GM21529 (cell line): Measurements from ENCODE around the gene PPP1R10.
"Not testable (repeated sequence)": the region's sequence is repeated elsewhere in the genome, so short reads cannot be mapped to it uniquely, and the experiment has no call there.

Experiments used
- ATAC-seq: cut with Tn5 transposase; IDR thresholded peaks from one replicate; pipeline ENCODE4 v1.9.1; 2021; ENCODE audit not compliant: unreplicated experiment

The PPP1R10 gene

DNA sequence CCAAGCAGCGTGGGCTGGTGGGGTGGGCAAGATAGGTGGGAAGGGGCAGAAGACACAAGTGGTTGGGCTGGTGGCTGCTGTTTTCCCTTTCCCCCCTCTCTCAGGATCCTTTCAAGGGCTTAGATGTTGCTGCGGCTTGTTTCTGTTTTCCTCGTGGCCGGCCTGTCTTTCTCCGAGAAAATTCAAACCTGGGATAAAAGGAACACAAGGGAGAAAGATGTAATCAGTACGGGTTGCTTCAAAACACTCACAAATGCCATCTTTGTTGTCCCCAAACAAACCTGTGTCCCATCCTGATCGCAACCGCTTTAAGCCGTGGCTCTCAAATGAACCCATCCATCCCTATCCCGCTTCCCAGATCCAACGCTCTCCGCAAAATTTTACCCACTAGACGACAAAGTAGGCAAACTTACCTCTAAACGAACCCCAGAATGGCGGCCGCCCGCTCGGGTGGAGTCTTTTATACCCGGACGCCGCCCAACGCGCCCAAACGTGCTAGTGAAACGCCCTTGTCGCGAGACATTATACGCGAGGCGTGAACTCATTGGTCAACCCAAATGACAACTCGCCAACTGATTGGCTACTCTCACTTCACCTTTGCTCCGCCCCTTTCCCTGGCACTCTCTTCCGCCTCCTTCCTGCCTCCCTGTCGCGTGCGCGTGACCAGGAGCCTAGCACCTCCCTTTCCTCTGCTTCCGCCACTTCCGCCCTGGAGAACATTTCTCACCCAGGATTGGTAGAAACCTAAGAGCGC lies at the start of gene PPP1R10:
TSS of gene PPP1R10 (minus strand) at position 433 of the 754 bp plus-strand sequence. CDS start 7,299 bp downstream, outside the sequence.
- ATAC-seq: peak; percentile 72

DNA sequence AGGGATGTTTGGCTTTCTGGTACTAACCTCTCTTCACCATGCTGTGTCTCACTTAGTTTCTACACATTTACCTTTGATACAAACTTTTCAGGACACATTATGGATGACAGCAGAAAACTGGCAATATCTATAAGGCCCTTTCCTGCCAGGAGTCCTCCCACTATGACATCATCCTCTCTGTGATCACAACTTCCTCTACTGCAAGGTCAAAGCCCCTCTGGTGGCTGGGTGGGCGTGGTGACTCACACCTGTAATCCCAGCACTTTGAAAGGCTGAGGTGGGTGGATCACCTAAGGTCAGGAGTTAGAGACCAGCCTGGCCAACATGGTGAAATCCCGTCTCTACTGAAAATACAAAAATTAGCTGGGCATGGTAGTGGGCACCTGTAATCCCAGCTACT lies 49.3 kb upstream of the PPP1R10 start:
- ATAC-seq: not testable (repeated sequence)

DNA sequence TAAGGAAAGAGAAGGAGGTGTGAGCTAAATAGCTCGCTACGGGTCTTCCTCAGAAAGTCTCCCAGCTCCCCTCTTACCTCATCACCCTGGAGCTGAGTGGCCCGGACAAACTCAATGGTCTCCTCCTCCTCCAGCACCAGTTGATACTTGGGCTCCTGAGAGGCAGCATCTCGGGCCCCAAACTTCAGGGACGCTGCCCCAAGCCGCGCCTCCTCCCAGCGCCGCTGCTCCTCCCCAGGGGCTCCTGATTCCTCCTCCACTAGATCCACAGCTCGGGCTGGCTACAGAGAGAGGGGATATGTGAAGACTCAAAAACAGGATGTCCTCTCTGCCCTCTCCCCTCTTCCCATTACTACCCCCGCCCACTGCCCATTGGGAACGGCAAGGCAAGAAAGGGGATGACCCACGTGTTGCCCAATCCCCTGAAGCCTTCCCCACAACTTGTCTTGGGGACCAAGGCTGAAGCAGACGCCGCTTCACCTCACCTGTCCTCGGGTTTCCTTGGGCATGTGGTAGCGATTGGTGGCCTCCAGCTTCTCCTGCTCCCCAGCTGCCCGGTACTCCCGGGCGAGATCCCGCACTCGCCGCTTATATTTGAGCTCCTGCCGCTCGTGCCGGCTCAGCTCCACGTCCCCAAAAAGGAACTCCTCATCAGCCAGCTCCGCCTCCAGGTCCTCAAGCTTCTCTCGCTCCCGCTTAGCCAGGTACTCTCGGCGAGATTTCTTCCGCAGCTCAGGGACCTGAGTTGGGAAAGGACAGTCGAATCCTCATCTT lies 48.1 kb upstream of the PPP1R10 start:
- ATAC-seq: no peak

DNA sequence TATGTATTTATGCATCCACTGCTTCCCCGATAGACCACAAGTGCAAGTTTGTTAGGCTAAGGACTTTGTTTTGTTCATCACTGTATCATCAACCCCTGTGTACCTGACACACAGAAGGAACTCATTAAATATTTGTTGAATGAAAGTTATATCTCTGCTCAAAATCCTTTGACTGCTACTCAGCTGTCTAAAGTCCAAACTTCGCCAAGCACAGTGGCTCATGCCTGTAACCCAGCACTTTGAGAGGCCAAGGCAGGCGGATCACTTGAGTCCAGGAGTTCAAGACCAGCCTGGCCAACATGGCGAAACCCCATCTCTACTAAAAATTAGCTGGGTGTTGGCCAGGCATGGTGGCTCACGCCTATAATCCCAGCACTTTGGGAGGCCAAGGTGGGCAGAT lies 40.9 kb upstream of the PPP1R10 start:
- not testable (repeated sequence) for ATAC-seq

DNA sequence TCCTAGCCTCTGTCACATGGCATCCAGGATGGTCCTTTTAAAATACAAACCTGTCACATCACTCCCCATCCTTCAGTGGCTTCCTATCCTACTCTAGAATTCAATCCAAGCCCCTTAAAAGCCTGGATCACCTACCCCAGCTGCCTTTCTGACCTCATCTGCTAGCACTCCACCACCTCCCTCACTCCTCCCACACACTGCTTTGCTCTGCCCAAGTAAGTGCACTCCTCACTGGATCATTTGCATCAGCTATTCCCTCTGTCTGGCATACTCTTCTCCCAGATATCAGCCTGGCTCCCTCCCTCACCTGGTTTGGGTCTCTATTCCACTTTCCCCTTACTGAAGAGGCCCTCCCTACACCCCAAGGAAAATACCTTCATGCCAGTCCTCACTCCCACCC lies 40.4 kb upstream of the PPP1R10 start:
- no peak for ATAC-seq

DNA sequence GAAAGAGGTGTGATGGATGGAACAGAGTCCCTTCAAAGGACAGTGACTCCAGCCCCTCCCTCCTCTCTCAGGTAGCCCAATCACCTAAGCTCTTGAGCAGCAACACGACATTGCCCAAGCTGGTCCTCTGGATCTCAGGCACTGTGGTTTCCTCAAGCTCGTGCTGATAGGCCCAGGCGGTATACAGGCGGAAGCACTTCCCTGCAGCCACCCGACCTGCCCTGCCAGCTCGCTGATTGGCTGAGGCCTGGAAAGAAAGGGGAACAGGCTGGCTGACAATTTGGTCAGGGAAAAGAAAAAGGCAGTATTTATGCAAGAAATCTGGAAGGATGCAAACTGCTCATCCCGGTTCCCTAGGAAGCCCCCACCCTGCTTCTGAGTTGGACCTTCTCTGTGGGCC lies 39.5 kb upstream of the PPP1R10 start:
- no peak for ATAC-seq

DNA sequence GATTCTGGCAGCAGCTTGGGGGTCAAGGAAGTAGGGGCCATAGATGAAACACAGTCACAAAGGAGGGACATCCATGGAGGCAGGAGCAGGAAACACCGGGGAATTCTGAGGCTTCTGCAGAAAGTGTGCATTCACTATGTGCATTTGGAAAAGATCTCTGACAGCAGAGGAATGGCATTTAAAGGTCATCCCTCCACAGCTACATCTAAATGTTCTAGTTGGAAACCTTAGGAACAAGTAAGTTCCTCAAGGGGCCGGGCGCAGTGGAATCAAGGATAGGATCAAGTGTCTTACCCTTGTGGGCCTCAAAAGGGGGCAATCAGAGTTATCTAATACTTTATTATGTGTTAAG lies 38.7 kb upstream of the PPP1R10 start:
- ATAC-seq: no peak

DNA sequence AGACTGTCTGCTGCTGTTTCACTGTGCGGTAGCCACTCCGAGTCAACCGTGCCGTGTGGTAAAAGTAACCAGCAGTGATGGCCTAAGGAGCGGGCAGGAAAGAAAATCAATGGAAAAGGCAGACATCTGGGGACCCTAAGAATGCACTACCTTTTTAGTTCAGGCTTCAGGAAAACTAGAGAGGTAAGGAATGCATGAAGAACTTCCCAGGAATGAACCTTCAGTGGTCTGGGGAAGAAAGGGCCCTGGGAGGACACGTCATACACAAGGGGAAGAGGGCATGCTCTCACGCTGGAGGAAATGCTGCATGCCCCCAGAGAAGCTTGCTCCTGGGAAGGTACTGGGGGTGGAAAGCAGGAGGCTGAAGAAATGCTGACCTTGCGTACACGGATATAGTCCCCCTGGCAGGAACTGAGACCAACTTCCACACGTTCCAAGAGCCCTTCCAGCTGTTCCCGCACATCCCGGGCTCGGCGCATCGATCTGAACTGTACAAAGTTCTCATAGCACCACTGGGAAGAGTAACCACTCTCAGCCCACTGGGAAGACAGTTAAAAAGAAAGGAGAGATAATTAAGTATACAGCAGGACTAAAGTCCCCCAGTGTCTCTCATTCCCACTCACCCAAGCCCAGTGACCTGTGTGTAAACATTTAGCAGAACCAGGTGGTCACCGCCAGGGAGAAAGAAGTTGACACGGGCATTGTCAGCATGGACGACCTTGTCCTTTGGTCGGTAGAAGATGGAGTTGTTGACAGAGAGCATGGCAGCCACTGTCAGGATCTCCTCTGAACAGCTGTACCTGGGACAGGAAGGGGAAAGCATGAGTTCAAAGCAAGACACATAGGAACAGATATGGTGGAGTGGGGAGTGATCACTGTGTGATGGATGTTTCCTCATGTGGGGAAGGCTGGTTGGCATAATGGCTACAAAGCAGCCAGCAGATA lies 38.0 kb upstream of the PPP1R10 start:
- ATAC-seq: no peak

DNA sequence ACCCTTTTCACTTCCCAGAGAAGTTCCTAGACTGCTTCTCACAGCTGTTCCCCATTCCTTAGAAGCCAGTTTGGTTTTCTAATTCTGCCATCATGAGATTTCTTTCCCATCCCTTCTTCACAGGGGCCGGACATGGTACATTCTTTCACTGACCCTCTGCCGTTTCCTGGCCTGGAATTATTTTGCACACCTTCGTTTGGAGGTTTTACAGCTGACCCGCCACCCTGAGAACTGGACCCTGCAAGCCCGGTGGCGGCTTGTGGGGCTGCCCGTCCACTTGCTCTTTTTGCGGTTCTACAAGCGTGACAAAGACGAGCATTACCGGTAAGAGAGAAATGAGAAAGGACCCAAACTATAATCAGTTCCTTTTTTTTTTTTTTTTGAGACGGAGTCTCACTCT lies 34.1 kb upstream of the PPP1R10 start:
- no peak for ATAC-seq

DNA sequence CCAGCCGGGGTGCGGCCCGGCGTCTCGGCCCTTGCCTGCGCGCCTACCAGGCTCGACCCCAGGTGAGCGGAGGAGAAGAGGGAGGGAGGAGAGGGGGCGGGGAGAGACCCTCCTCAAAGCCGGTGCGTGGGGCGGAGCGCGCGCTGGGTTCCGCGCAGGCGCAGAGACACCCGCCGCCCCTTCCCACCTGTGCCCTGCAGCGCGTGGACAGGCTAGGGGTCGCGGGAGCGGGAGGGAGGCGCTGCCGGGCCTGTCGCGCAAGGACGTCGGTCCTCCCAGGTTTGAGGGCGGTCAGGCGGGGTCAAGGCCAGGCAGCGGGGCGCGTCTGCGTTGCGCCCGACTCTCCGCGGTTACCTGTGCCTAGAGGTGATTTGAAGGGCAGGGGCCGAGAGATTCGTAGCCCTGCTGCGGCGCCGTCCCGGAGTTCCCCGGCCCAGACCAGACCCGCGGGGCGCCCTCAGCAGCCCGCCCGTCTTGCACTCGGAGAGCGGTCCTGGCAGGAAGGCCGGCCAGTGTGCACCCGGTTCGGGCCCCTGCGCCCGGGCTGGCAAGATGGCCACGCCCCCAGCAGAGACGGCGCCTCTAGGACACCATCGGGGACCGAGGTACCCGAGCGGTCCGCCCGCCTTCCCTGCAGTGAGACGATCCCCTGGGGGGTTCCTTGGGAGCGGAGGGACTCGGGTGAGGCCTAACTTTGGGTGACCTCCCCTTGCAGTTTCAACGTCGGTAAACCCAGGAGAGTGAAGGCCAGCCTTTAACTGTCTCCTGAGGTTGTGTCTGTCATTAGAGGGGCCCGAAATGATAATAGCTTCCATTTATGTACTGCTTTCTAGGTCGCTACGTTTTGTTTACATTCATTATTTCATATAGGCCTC lies 30.4 kb upstream of the PPP1R10 start:
- ATAC-seq: peak; percentile 63

DNA sequence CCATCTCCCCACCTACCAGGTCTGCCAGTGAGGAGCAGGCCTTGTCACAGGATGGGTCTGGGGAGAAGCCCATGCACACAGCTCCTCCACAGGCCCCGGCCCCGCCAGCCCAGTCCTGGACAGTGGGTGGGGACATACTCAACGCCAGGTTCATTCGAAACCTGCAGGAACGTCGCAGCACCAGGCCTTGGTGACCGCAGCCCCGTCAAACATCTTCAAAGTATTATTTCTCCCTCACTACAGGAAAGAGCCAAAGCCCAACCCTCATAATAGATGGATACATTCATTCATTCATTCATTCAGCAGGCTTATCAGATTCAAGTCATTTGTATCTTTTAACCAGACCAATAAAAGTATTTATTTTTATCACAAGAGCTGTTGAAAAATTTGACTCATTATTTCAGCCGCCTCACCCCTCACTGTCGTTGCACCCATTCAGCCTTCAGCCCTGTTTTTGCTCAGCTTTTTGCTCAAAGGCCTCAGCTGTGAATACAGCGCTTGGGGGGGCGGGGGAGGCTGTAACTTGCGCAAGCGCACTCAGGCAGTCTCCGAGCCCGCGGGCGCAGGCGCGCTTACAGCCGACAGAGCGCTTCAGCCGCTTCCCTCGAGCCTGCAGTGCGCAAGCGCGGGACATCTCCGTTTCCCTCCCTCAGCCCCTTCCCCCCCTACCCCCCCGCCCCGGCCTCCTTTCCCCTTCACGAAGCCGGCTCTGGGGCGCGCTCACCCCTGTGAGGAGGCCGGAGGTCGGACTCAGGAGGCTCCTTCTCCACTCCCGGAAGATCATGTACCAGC lies 29.6 kb upstream of the PPP1R10 start, which contains the start of gene C6orf136:
TSS of gene C6orf136 (plus strand) at position 684 of the 792 bp plus-strand sequence. CDS start at position 783, 99 bp downstream.
- ATAC-seq: peak; percentile 59

DNA sequence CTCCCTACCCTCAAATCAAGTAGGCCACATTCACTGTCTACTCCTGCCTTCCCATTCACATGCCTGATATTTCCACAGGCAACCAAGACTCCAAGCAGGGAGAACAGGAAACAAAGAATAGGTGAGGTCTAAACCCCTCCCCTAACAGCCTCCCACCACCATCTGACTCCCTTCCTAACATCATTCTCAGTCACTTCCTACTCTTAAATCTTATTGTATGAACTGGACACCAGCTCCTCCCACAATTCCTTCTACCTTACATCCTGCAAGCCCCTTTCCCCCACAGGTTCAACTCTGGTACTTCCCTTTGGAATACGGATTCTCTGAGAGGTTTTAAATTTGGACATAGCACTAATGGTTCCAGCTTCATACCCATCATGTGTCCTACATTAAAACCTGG lies 28.9 kb upstream of the PPP1R10 start:
- ATAC-seq: no peak

DNA sequence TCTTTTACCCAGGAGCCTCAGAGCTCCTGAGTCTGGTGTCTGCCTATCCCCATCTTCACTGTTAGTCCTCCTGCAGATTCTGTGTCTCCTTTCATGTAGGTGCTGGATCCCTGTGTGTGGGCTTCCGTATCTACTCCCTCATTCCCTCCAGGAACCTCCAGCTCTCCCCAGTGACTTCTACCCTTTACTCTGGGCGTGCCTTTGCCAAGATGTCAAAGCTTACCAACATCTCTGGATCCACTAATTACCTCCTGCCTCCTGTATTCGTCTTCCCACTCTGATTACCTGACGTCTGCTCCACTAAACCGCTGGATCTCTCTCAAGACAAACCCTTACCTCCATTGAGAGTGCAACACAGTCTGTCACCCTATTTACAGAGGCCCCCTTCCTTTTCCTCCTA lies 27.7 kb upstream of the PPP1R10 start:
- ATAC-seq: no peak

DNA sequence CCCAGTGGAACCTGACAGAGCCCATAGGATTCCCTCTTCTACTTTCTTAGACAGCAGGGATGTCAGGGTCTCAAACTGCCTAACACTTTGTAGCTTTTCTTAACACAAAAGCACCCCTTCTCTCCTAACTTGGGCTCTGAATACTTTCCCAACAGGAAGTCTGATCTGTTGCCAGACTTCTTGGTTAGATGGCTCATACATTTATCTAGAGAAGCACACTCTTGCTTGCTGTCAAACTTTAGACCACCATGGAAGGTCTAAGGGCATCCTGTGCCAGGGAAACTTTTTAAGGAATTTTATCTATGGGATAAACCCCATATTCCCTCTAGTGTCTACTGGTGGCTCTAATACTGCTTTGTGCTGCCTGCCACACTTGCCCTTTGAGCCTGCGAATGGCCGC lies 26.6 kb upstream of the PPP1R10 start:
- ATAC-seq: no peak

DNA sequence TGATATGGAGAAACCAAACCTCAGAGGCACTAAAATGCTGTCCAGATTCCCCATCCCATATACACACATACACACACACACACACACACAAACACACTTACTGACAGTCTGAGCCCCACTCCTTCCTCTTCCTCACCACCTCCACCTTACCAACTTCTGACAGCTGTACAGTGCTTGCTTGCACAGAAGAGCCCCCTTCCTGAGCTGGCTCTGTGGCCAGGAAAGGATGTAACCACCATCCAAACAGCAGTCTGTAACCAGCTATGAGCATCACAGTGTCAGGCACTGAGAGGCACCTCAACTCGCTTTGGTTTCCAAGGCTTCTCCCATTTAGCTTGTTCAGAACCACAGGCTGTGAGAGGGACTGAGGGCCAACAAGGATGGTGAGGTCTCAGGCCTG lies 24.0 kb upstream of the PPP1R10 start:
- ATAC-seq: no peak

DNA sequence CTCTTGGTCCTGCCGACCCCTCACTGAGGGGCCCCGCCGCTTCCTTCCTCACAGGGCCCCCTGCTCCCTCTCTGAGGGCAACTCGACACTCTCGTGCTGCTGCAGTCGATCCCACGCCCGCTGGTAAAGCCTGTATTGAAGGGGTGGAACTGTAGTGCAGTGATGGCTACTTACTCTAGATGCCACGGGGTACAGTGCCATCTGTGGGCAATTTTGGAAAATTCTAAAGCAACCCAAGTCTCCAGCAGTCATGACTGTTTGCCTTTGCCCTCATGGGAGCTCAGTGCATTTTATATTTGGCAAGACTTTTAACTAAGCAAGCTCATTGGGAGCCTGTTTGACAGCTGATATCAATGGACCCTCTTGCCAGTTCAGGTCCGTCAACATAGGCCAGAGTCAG lies 23.4 kb upstream of the PPP1R10 start:
- no peak for ATAC-seq

DNA sequence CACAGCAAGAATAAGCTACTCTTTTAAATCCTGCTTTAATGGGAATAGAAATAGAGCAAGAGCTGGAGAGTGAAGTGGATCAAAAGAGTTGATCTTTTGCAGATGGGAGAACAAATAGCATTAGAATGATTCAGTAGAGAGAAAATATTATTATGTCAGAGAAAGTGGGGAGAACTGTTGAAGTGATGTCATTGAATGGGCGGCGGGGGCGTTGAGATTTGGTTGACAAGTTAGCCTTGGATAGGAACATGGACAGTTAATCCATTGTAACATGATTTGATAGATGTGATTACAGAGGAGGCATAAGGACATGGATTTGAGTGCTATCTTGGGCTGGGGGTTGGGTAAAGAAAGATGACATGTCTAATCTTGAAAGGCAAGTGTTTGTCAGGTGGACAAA lies 18.8 kb upstream of the PPP1R10 start:
- no peak for ATAC-seq

DNA sequence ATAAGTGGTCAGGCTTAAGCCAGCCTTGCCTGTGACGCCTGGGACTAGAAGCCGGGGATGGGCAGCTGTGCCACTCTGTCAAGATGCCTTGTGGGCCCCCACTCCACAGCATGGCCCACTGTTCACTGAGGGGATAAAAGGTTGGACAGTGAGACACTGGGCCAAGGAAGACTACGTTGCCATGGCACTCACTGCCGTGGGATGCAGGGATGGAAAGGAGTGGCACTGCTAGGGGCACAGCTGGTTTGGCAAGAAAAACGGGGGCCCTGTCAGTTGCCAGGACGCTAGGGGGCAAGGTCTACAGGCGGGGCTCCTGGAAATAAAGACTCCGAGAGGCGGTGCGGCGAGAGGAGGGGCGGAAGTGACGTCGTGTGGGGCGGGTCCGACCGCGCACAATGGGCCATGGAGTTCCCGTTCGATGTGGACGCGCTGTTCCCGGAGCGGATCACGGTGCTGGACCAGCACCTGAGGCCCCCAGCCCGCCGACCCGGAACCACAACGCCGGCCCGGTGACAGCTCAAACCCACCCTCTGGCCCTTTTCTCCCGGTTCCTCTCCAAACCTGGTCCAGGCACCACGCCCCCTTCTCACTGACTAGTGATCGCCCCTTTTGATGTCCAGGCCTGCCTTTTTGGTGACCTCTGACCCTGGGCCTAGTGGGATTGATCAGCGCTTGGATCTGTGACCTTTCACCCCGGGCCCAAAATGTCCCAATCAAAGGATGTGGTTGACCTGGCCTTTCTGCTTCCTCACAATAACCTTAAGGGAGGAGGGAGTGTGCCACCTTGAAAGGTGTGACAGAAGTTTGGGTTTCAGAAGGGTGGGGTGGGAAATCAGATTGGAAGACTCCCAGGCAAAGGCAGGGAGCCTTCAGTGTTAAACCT lies 9.7 kb upstream of the PPP1R10 start, which contains the start of gene ATAT1:
TSS of gene ATAT1 (plus strand) at position 391 of the 883 bp plus-strand sequence.
- ATAC-seq: peak; percentile 95
